Esophagus muscularis mucosa (tissue), 4 donors: ENCODE data around the gene LANCL2. TPM values are rescaled to one million over a fixed set of nuclear protein-coding genes. Genes with fewer than 3 reads are reported as not detected.

ENCODE experiments used
- DNase-seq: peaks from one replicate; pipeline ENCODE4 v3.0.0-alpha.2; 2017; ENCODE audit errors: extremely low spot score
- H3K27ac ChIP-seq, 4 donors: fragments of 200-600 bp; sonication (generic); replicated peaks in 1 of 4; 1 replicate in 3 of 4; 2 replicates in 1 of 4; pipeline ENCODE4 v1.5.1; 2016 to 2019; ENCODE audit warnings: mild to moderate bottlenecking in 1 of 4
- H3K27me3 ChIP-seq, 4 donors: fragments of 200-600 bp; sonication (generic); one replicate each; pipeline versions ENCODE4 v1.5.1 to v1.6.0; 2016 to 2019
- H3K36me3 ChIP-seq, 4 donors: fragments of 200-600 bp; sonication (generic); one replicate each; pipeline ENCODE4 v1.5.1; 2016 to 2019
- H3K4me1 ChIP-seq, 4 donors: fragments of 200-600 bp; sonication (generic); one replicate each; pipeline ENCODE4 v1.5.1; 2016 to 2019
- H3K4me3 ChIP-seq, 4 donors: fragments of 200-600 bp; sonication (generic); 1 replicate in 2 of 4; 2 replicates in 2 of 4; pipeline ENCODE4 v1.5.1; 2016 to 2019; ENCODE audit warnings: mild to moderate bottlenecking in 4 of 4, moderate library complexity in 1 of 4
- H3K9me3 ChIP-seq, 4 donors: fragments of 200-600 bp; sonication (generic); 1 replicate in 3 of 4; 2 replicates in 1 of 4; pipeline ENCODE4 v1.5.1; 2016 to 2019
- EP300 ChIP-seq: sonication (generic); formaldehyde crosslinking; IDR thresholded peaks from one replicate; pipeline ENCODE4 v1.6.1; 2017; ENCODE audit warnings: antibody characterized with exemption
- POLR2A ChIP-seq: fragments of 450-650 bp; IDR thresholded peaks from one replicate; pipeline ENCODE4 v1.6.1; 2017; ENCODE audit warnings: antibody characterized with exemption, moderate library complexity, mild to moderate bottlenecking, low read depth
- POLR2AphosphoS5 ChIP-seq, 2 donors: sonication (generic); formaldehyde crosslinking; IDR thresholded peaks; one replicate each; pipeline ENCODE4 v1.6.1; 2017; ENCODE audit warnings: antibody characterized with exemption in 2 of 2
- WGBS: methylation state at CpG from one replicate; pipeline ENCODE4 v1.1.5; 2018; 5-methylcytosine and 5-hydroxymethylcytosine counted together
- intact Hi-C: fragments of 100-400 bp; cut with DNase I; formaldehyde crosslinking; loops from one replicate; pipeline ENCODE4 v1.15.1; 2023
- total RNA-seq, 4 donors: library from RNA; depleted of rRNA; stranded (reverse); fragments of >200 nt; gene quantifications; one replicate each; pipeline versions ENCODE4 v1.1.0 to v1.2.1, GENCODE V29; 2016
- TF ChIP-seq, protein P1 (sequence below), 3 experiments: fragments of 200-600 bp in 2 of 3; fragments of 450-650 bp in 1 of 3; sonication (generic) in 2 of 3; IDR thresholded peaks; one replicate each; pipeline ENCODE4 v1.5.1; 2017 to 2019; ENCODE audit warnings: antibody characterized with exemption in 3 of 3, mild to moderate bottlenecking in 2 of 3, moderate library complexity in 1 of 3

LANCL2 gene
- total RNA-seq, 4 donors from 2014 or later, result 10.0 to 11.8 (median 10.7) TPM

DNA sequence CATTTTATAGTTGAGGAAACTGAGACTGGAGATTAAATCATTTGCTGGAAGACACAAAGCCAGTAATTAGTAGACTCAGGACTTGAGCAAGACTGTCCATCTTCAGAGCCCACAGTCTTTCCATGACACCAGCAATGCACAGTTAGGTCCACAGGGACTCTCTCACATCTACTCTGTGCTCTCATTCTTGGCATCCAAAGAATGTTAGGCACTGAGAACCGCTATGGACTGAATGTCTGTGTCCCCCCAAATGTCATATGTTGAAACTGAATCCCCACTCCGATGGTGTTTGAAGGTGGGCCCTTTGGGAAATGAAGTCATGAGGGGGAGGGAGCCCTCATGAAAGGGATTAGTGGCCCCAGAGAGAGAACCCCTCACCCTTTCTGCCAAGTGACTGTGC lies 100.6 kb downstream of the LANCL2 start:
- WGBS, result 100% methylated on average over 1 of the region's 2 CpGs
- no peak overlapping the region for H3K4me3 ChIP-seq
- TF ChIP-seq, protein P1, sequence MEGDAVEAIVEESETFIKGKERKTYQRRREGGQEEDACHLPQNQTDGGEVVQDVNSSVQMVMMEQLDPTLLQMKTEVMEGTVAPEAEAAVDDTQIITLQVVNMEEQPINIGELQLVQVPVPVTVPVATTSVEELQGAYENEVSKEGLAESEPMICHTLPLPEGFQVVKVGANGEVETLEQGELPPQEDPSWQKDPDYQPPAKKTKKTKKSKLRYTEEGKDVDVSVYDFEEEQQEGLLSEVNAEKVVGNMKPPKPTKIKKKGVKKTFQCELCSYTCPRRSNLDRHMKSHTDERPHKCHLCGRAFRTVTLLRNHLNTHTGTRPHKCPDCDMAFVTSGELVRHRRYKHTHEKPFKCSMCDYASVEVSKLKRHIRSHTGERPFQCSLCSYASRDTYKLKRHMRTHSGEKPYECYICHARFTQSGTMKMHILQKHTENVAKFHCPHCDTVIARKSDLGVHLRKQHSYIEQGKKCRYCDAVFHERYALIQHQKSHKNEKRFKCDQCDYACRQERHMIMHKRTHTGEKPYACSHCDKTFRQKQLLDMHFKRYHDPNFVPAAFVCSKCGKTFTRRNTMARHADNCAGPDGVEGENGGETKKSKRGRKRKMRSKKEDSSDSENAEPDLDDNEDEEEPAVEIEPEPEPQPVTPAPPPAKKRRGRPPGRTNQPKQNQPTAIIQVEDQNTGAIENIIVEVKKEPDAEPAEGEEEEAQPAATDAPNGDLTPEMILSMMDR (IDR thresholded peaks at IDR 0.05), result no peak
- TF ChIP-seq POLR2AphosphoS5 (IDR thresholded peaks at IDR 0.05) (no peak), EP300 (no peak), POLR2A (no peak)
- H3K27ac ChIP-seq, result no peak overlapping the region
- peaks cover 0 to 3% (median 0%) of the 10 kb centered on the region in 4 donors for H3K9me3 ChIP-seq
- H3K4me1 ChIP-seq, result no peaks in the 10 kb centered on the region
- H3K27me3 ChIP-seq, result no peaks in the 10 kb centered on the region
- no peak for DNase-seq
- intact Hi-C loops, result no loop called here
- peaks cover 0 to 57% (median 23%) of the 10 kb centered on the region in 4 donors for H3K36me3 ChIP-seq

DNA sequence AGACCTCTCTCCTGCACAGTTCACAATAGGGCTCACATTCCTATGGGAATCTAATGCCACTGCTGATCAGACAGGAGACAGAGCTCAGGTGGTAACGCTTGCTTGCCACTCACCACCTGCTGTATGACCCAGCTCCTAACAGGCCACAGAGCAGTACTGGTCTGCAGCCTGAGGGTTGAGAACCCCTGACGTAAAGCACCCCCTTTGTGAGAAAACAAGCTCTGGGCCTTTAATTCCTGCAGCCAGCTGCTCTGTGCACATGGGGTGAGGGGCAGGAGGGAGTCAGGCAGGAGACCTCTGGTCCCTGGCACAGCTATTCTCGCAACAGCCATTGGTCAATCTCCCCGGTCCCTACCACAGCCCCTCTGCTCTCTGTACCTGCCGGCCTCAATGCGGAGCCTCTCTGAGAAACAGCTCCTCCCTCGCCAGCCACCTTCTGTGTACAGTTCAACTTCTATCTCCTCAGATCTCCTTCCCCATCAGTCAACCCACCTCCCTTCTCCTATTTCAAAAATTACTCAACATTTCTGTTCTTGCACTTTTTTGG lies 102.0 kb downstream of the LANCL2 start:
- intact Hi-C loops, result no loop called here
- no peak for DNase-seq
- Histone ChIP-seq H3K4me3 (no peak overlapping the region), H3K27me3 (no peaks in the 10 kb centered on the region), H3K4me1 (no peaks in the 10 kb centered on the region), H3K9me3 (no peaks in the 10 kb centered on the region), H3K36me3 (peaks cover 0 to 62% (median 25%) of the 10 kb centered on the region in 4 donors), H3K27ac (no peak overlapping the region)
- WGBS, result 97% methylated on average over 7 of the region's 7 CpGs
- no peak for TF ChIP-seq POLR2AphosphoS5 (IDR thresholded peaks at IDR 0.05)
- TF ChIP-seq, protein P1 (IDR thresholded peaks at IDR 0.05), result no peak
- no peak for TF ChIP-seq EP300
- no peak for TF ChIP-seq POLR2A

DNA sequence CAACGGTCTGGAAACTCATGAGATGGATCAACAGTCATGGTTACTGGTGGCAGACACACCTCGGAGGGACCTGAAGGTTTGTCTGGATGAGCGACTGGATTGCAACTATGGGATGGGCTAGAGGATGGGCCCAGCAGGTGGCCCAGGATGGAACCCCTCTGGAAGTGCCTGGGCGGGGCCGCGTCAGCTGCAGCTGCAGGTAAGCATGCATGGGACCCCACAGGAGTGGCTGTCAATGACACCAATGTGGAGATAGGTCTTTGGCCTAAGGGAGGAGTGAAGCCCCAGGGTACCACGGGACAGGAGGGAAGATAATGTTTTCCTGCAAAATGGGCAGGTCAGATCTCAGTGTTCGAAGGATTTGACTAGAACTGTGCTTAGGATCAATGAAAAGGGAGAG lies 103.4 kb downstream of the LANCL2 start:
- Histone ChIP-seq H3K36me3 (peaks cover 0 to 68% (median 29%) of the 10 kb centered on the region in 4 donors), H3K27me3 (no peaks in the 10 kb centered on the region), H3K27ac (no peak overlapping the region), H3K9me3 (no peaks in the 10 kb centered on the region), H3K4me3 (no peak overlapping the region), H3K4me1 (no peaks in the 10 kb centered on the region)
- WGBS, result 88% methylated on average over 7 of the region's 8 CpGs
- intact Hi-C loops, result no loop called here
- TF ChIP-seq POLR2AphosphoS5 (IDR thresholded peaks at IDR 0.05) (no peak), POLR2A (no peak), EP300 (no peak)
- TF ChIP-seq, protein P1 (IDR thresholded peaks at IDR 0.05), result no peak
- DNase-seq, result peak; percentile 72

DNA sequence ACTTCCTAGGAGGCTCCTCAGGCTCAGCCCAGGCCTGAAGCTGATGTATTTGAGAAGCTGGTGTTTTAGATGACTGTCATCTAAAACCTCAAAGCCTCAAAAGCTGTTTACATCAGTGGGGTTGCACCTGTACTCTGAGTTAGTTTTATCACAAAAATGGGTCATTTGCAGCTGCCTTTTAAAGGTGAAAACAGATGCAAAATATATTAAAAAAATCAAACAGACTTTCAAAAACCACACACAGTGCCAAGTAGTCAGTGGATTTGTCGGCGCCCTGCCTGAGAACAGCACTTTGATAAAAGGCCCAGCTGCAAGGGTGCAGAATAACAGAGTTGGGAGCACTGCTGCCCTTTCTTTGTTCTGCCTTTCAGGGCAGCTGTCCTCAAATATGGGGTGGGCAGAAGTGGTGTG lies 104.1 kb downstream of the LANCL2 start:
- no peak overlapping the region for H3K4me3 ChIP-seq
- peaks cover 0 to 67% (median 22%) of the 10 kb centered on the region in 4 donors for H3K36me3 ChIP-seq
- TF ChIP-seq POLR2A, result no peak
- TF ChIP-seq, protein P1 (IDR thresholded peaks at IDR 0.05), result no peak
- no peak for TF ChIP-seq EP300
- no peak for TF ChIP-seq POLR2AphosphoS5 (IDR thresholded peaks at IDR 0.05)
- intact Hi-C loops, result no loop called here
- H3K27ac ChIP-seq, result no peak overlapping the region
- H3K9me3 ChIP-seq, result no peaks in the 10 kb centered on the region
- H3K4me1 ChIP-seq, result no peaks in the 10 kb centered on the region
- WGBS, result 72% methylated on average over 2 of the region's 2 CpGs
- no peaks in the 10 kb centered on the region for H3K27me3 ChIP-seq
- DNase-seq, result no peak

DNA sequence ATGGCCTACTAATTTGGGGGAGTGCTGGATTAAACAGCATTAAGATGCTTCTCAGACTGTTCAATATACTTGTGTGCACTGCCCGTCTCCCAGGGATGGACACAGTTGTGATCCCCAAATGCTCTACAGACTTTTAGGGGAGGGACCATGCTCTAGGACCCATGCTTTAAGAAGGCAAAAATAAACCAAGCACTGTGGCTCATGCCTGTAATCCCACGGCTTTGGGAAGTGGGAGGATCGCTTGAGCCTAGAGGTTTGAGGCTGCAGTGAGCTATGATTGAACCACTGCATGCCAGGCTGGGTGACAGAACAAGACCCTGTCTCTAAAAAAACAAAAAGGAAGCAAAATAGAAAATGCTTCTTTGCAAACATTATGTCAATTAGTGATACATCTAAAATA lies 104.6 kb downstream of the LANCL2 start:
- intact Hi-C loops, result no loop called here
- peaks cover 0 to 66% (median 17%) of the 10 kb centered on the region in 4 donors for H3K36me3 ChIP-seq
- WGBS, result 85% methylated on average over 3 of the region's 3 CpGs

More for the DNA sequence above, 104.6 kb downstream of the LANCL2 start:
- H3K4me1 ChIP-seq, result no peaks in the 10 kb centered on the region
- H3K27me3 ChIP-seq, result no peaks in the 10 kb centered on the region
- no peak overlapping the region for H3K4me3 ChIP-seq
- H3K9me3 ChIP-seq, result no peaks in the 10 kb centered on the region
- no peak for DNase-seq
- TF ChIP-seq, protein P1 (IDR thresholded peaks at IDR 0.05), result no peak
- TF ChIP-seq POLR2AphosphoS5 (IDR thresholded peaks at IDR 0.05), result no peak
- TF ChIP-seq POLR2A, result no peak
- TF ChIP-seq EP300, result no peak
- no peak overlapping the region for H3K27ac ChIP-seq
